K562 (cell line): ENCODE results near the gene ERVFRD-1. TPM values are rescaled to one million over a fixed set of nuclear protein-coding genes. Genes with fewer than 3 reads are reported as not detected.

Experiments used
- ATF3 ChIP-seq, 2 experiments: fragments of 450-650 bp in 1 of 2; sonication (generic) in 1 of 2; formaldehyde crosslinking in 1 of 2; IDR thresholded peaks in 1 of 2; conservative IDR thresholded peaks in 1 of 2; 2 replicates each; pipeline versions ENCODE4 v1.6.1 to v1.8.1; 2016 to 2023; ENCODE audit warnings: mild to moderate bottlenecking in 2 of 2, moderate library complexity in 2 of 2, inconsistent platforms in 1 of 2, missing genetic modification reagents in 1 of 2
- CREB3L1 ChIP-seq: fragments of 450-650 bp; IDR thresholded peaks from 2 replicates; pipeline ENCODE4 v1.6.1; 2014; ENCODE audit warnings: low read depth, mild to moderate bottlenecking, moderate library complexity, borderline replicate concordance
- FOXK2 ChIP-seq, 2 experiments: fragments of 450-650 bp; IDR thresholded peaks in 1 of 2; conservative IDR thresholded peaks in 1 of 2; 2 replicates each; pipeline ENCODE4 v1.6.1; 2016; ENCODE audit warnings: low read depth in 2 of 2, mild to moderate bottlenecking in 1 of 2
- KDM5B ChIP-seq: fragments of 200-600 bp; sonication (generic); IDR thresholded peaks from 2 replicates; pipeline ENCODE4 v1.6.1; 2012; ENCODE audit warnings: low read depth, mild to moderate bottlenecking, moderate library complexity, low read length, control low read depth, inconsistent platforms; ENCODE audit not compliant: insufficient replicate concordance
- KLF1 ChIP-seq: fragments of 450-650 bp; IDR thresholded peaks from 2 replicates; pipeline ENCODE4 v1.6.1; 2016; ENCODE audit warnings: missing genetic modification characterization, missing compliant biosample characterization
- LEF1 ChIP-seq: fragments of 450-650 bp; IDR thresholded peaks from 2 replicates; pipeline ENCODE4 v1.6.1; 2016; ENCODE audit warnings: mild to moderate bottlenecking
- NFE2 ChIP-seq: IDR thresholded peaks from 2 replicates; pipeline ENCODE4 v1.6.1; 2014; ENCODE audit warnings: antibody characterized with exemption, low read depth
- RAD21 ChIP-seq, 2 experiments: fragments of 250-450 bp in 1 of 2; fragments of 450-650 bp in 1 of 2; sonication (Bioruptor Pico) in 1 of 2; formaldehyde crosslinking in 1 of 2; IDR thresholded peaks in 1 of 2; conservative IDR thresholded peaks in 1 of 2; 2 replicates each; pipeline versions ENCODE4 v1.4.0 to v1.8.0; 2020 to 2022; ENCODE audit warnings: mild to moderate bottlenecking in 2 of 2, moderate library complexity in 1 of 2
- RAD51 ChIP-seq: fragments of 450-650 bp; IDR thresholded peaks from 2 replicates; pipeline ENCODE4 v1.7.1; 2016; ENCODE audit warnings: low read depth, mild to moderate bottlenecking, borderline replicate concordance
- RNF2 ChIP-seq: sonication (generic); IDR thresholded peaks from 2 replicates; pipeline ENCODE4 v1.6.1; 2016
- SMARCA4 ChIP-seq: fragments of 450-650 bp; IDR thresholded peaks from 2 replicates; pipeline ENCODE4 v1.6.1; 2016
- SOX6 ChIP-seq: fragments of 450-650 bp; IDR thresholded peaks from 2 replicates; pipeline ENCODE4 v1.6.1; 2014; ENCODE audit warnings: mild to moderate bottlenecking
- TBL1XR1 ChIP-seq, 2 experiments: IDR thresholded peaks; 2 replicates each; pipeline ENCODE4 v1.6.1; 2012; ENCODE audit warnings: improper control_type of control experiment in 2 of 2, low read length in 2 of 2, mild to moderate bottlenecking in 1 of 2
- TFE3 ChIP-seq: fragments of 450-650 bp; formaldehyde crosslinking; IDR thresholded peaks from 2 replicates; pipeline ENCODE4 v1.4.0; 2020; ENCODE audit warnings: mild to moderate bottlenecking, mixed read lengths
- TOE1 ChIP-seq, 2 experiments: fragments of 450-650 bp in 1 of 2; sonication (generic) in 1 of 2; formaldehyde crosslinking in 1 of 2; IDR thresholded peaks; 2 replicates each; pipeline versions ENCODE4 v1.7.1 to v1.8.0; 2016 to 2022; ENCODE audit warnings: borderline replicate concordance in 2 of 2, mild to moderate bottlenecking in 2 of 2, antibody characterized with exemption in 1 of 2, inconsistent platforms in 1 of 2, low read depth in 1 of 2, missing genetic modification reagents in 1 of 2, moderate library complexity in 1 of 2
- XRCC5 ChIP-seq: fragments of 200-400 bp; formaldehyde crosslinking; IDR thresholded peaks from 2 replicates; pipeline ENCODE4 v1.6.1; 2017; ENCODE audit warnings: low read depth, mild to moderate bottlenecking, low read length
- polyA plus RNA-seq, 8 experiments: library from polyadenylated mRNA; depleted of rRNA in 4 of 8; stranded (reverse) in 5 of 8; unstranded in 3 of 8; fragments of >200 nt; fragmentation: Nextera tagmentation in 2 of 8; fragmentation: Illumina TruSeq in 1 of 8; extraction: Ambion mirVana in 2 of 8; extraction: Trizol in 1 of 8; gene quantifications; 2 replicates each; pipeline versions ENCODE4 v1.2.1 to v1.2.3, GENCODE V29; 2011 to 2014; ENCODE audit warnings: inconsistent platforms in 1 of 8, missing spikeins in 1 of 8
- total RNA-seq, 7 experiments: library from RNA; depleted of rRNA in 6 of 7; stranded (reverse); fragments of >200 nt in 6 of 7; fragmentation: Illumina TruSeq in 2 of 7; extraction: Trizol in 2 of 7; gene quantifications; 2 replicates each; pipeline versions ENCODE4 v1.2.1 to v1.2.3, GENCODE V29; 2011 to 2021; ENCODE audit warnings: low replicate concordance in 1 of 7

ERVFRD-1 gene
- total and polyA plus RNA-seq, 9 of the 15 experiments (the other 6 are each of a cell fraction or from before 2014, with no cell fraction given), result 0.05 to 0.14 (median 0.09) TPM; not detected in 2

GRCh38 chr6:11143394-11144371, 32.2 kb upstream of the ERVFRD-1 start (continued):
- TF ChIP-seq ATF3 (IDR thresholded peaks at IDR 0.05) (peak; percentile 100), ATF3 (CRISPR knock-in tag; conservative IDR thresholded peaks at IDR 0.05) (peak; percentile 98), TOE1 (IDR thresholded peaks at IDR 0.05; ENCODE audit: borderline replicate concordance) (peak; percentile 75), TOE1 (CRISPR knock-in tag; IDR thresholded peaks at IDR 0.05; ENCODE audit: borderline replicate concordance, low read depth) (no peak), RAD51 (peak; percentile 9; the same call in 1 of the 2 replicates), RAD21 (CRISPR knock-in tag; conservative IDR thresholded peaks at IDR 0.05 in 1 of 2, IDR thresholded peaks at IDR 0.05 in 1 of 2) (peak in 1 of 2 experiments; percentile 10; a peak in 1 of 4 replicates), FOXK2 (conservative IDR thresholded peaks at IDR 0.05 in 1 of 2, IDR thresholded peaks at IDR 0.05 in 1 of 2; ENCODE audit: low read depth in 2 of 2) (peak; percentile 64 to 68; a peak in 2 of 4 replicates), RNF2 (peak; percentile 91), LEF1 (peak; percentile 53; the same call in 1 of the 2 replicates), TFE3 (CRISPR knock-in tag) (no peak), CREB3L1 (peak; percentile 61; the same call in 1 of the 2 replicates), TBL1XR1 (IDR thresholded peaks at IDR 0.05; ENCODE audit: low read length in 2 of 2) (peak; percentile 38 to 69; a peak in 2 of 4 replicates), SOX6 (peak; percentile 72), KLF1 (tag) (0 out of 2 replicates have a peak, but pooled peaks have one; percentile 54), NFE2 (peak; percentile 100), SMARCA4 (peak; percentile 98), XRCC5 (0 out of 2 replicates have a peak, but pooled peaks have one; percentile 33), KDM5B (no peak)
